Adipocyte (in vitro differentiated cells): ENCODE data around the gene TYW1.
"Not testable (repeated sequence)": the region's sequence is repeated elsewhere in the genome, so short reads cannot be mapped to it uniquely, and the experiment has no call there.

Source experiments
- DNase-seq: peaks from one replicate; pipeline ENCODE4 v3.0.0-alpha.2; 2015; ENCODE audit warnings: low read depth
- H3K27me3 ChIP-seq: replicated peaks from 2 replicates; pipeline ENCODE4 v1.7.0; 2013; ENCODE audit warnings: mild to moderate bottlenecking, low read length, moderate library complexity; ENCODE audit not compliant: control insufficient read depth, insufficient read depth
- H3K36me3 ChIP-seq: 2 replicates; pipeline ENCODE4 v1.7.0; 2013; ENCODE audit warnings: low read length, mild to moderate bottlenecking, moderate library complexity; ENCODE audit not compliant: control insufficient read depth, insufficient read depth, severe bottlenecking
- H3K4me1 ChIP-seq: 2 replicates; pipeline ENCODE4 v1.7.0; 2013; ENCODE audit warnings: mild to moderate bottlenecking, low read length, moderate library complexity; ENCODE audit not compliant: control insufficient read depth, insufficient read depth
- H3K4me3 ChIP-seq: 2 replicates; pipeline ENCODE4 v1.7.0; 2013; ENCODE audit warnings: mild to moderate bottlenecking, low read length, moderate library complexity
- H3K9ac ChIP-seq: 2 replicates; pipeline ENCODE4 v1.7.0; 2013; ENCODE audit warnings: mild to moderate bottlenecking, low read length, moderate library complexity
- H3K9me3 ChIP-seq: 2 replicates; pipeline ENCODE4 v1.7.0; 2013; ENCODE audit warnings: mild to moderate bottlenecking, low read length, moderate library complexity; ENCODE audit not compliant: control insufficient read depth

Gene TYW1

GRCh38 chr7:67233506-67233905 lies 236.9 kb downstream of the TYW1 start:
- not testable (repeated sequence) for H3K27me3 ChIP-seq, H3K36me3 ChIP-seq, DNase-seq, H3K4me3 ChIP-seq, H3K9ac ChIP-seq, H3K9me3 ChIP-seq
- H3K4me1 ChIP-seq = peaks cover 14% of the 10 kb centered on the region

GRCh38 chr7:67236216-67236615 lies 239.6 kb downstream of the TYW1 start:
- H3K4me3 ChIP-seq = not testable (repeated sequence)

GRCh38 chr7:67242871-67243270 lies 246.2 kb downstream of the TYW1 start:
- not testable (repeated sequence) for H3K4me3 ChIP-seq, DNase-seq, H3K27me3 ChIP-seq, H3K4me1 ChIP-seq, H3K36me3 ChIP-seq, H3K9me3 ChIP-seq, H3K9ac ChIP-seq

More at GRCh38 chr7:67236216-67236615, 239.6 kb downstream of the TYW1 start:
- DNase-seq, H3K9ac ChIP-seq, H3K36me3 ChIP-seq, H3K27me3 ChIP-seq, H3K9me3 ChIP-seq, H3K4me1 ChIP-seq: not testable (repeated sequence)

- H3K27me3 ChIP-seq, H3K9ac ChIP-seq, H3K4me1 ChIP-seq, H3K36me3 ChIP-seq, H3K4me3 ChIP-seq, DNase-seq: not testable (repeated sequence)
- peaks cover 10% of the 10 kb centered on the region for H3K9me3 ChIP-seq
Observed at GRCh38 chr7:67248364-67248763, 251.7 kb downstream of the TYW1 start.

- no peaks in the 10 kb centered on the region for H3K36me3 ChIP-seq
- peaks cover 10% of the 10 kb centered on the region for H3K9me3 ChIP-seq
- no peak for DNase-seq
- no peak overlapping the region for H3K4me3 ChIP-seq
- no peak overlapping the region for H3K9ac ChIP-seq
- H3K4me1 ChIP-seq = no peaks in the 10 kb centered on the region
- no peaks in the 10 kb centered on the region for H3K27me3 ChIP-seq
Observed at GRCh38 chr7:67251986-67252558, 255.4 kb downstream of the TYW1 start.

- not testable (repeated sequence) for H3K4me3 ChIP-seq, DNase-seq, H3K36me3 ChIP-seq, H3K9ac ChIP-seq, H3K27me3 ChIP-seq, H3K4me1 ChIP-seq
- H3K9me3 ChIP-seq = peaks cover 10% of the 10 kb centered on the region
Observed at GRCh38 chr7:67255076-67255475, 258.4 kb downstream of the TYW1 start.

- H3K4me3 ChIP-seq, DNase-seq, H3K36me3 ChIP-seq, H3K27me3 ChIP-seq, H3K9ac ChIP-seq, H3K9me3 ChIP-seq, H3K4me1 ChIP-seq: not testable (repeated sequence)
Observed at GRCh38 chr7:67257779-67258178, 261.1 kb downstream of the TYW1 start.

GRCh38 chr7:67259363-67259762 lies 262.7 kb downstream of the TYW1 start:
- not testable (repeated sequence) for H3K4me1 ChIP-seq, H3K4me3 ChIP-seq, H3K27me3 ChIP-seq, H3K36me3 ChIP-seq, DNase-seq, H3K9ac ChIP-seq, H3K9me3 ChIP-seq

GRCh38 chr7:67260166-67260586 lies 263.5 kb downstream of the TYW1 start:
- DNase-seq, H3K36me3 ChIP-seq, H3K9me3 ChIP-seq, H3K27me3 ChIP-seq, H3K4me1 ChIP-seq, H3K9ac ChIP-seq, H3K4me3 ChIP-seq: not testable (repeated sequence)

GRCh38 chr7:67264000-67264399 lies 267.4 kb downstream of the TYW1 start:
- H3K9ac ChIP-seq, H3K4me3 ChIP-seq, H3K9me3 ChIP-seq, H3K27me3 ChIP-seq, H3K4me1 ChIP-seq, DNase-seq, H3K36me3 ChIP-seq: not testable (repeated sequence)

- not testable (repeated sequence) for H3K27me3 ChIP-seq, H3K4me1 ChIP-seq, H3K4me3 ChIP-seq, H3K36me3 ChIP-seq, DNase-seq, H3K9ac ChIP-seq, H3K9me3 ChIP-seq
Observed at GRCh38 chr7:67266070-67266469, 269.4 kb downstream of the TYW1 start.

GRCh38 chr7:67267914-67268313 lies 271.3 kb downstream of the TYW1 start:
- peaks cover 4% of the 10 kb centered on the region for H3K36me3 ChIP-seq
- no peak overlapping the region for H3K9ac ChIP-seq
- no peaks in the 10 kb centered on the region for H3K27me3 ChIP-seq
- H3K4me1 ChIP-seq = no peaks in the 10 kb centered on the region
- no peak overlapping the region for H3K4me3 ChIP-seq
- no peaks in the 10 kb centered on the region for H3K9me3 ChIP-seq
- DNase-seq = no peak
